Measurements from ENCODE around the gene NR6A1. TPM values are rescaled to one million over a fixed set of nuclear protein-coding genes. Genes with fewer than 3 reads are reported as not detected.

Gene NR6A1
- total and polyA plus RNA-seq, 12 donors = 0.29 to 2.0 (median 1.2) TPM

DNA sequence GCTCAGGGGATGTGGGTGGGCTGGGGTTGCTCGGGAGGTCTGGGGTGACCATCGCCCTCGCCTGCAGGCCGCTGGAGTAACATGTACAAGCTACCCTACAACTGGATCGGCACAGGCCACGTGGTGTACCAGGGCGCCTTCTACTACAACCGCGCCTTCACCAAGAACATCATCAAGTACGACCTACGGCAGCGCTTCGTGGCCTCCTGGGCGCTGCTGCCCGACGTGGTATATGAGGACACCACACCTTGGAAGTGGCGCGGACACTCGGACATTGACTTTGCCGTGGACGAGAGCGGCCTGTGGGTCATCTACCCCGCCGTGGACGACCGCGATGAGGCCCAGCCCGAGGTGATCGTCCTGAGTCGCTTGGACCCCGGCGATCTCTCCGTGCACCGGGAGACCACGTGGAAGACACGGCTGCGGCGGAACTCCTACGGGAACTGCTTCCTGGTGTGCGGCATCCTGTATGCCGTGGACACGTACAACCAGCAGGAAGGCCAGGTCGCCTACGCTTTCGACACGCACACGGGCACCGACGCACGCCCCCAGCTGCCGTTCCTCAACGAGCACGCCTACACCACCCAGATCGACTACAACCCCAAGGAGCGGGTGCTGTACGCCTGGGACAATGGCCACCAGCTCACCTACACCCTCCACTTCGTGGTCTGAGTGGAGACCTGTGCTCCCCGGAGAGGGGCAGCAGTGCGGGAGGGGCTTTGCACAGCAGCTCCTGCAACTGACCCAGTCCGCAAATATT, 38.8 kb upstream of the NR6A1 start:
- no peak for DNase-seq
- Histone ChIP-seq H3K36me3 (peaks cover 0 to 26% (median 0%) of the 10 kb centered on the region in 9 donors), H3K27ac (no peak overlapping the region), H3K4me1 (peaks cover 0 to 23% (median 4%) of the 10 kb centered on the region in 9 donors), H3K27me3 (no peaks in the 10 kb centered on the region), H3K9me3 (no peaks in the 10 kb centered on the region), H3K4me3 (no peak overlapping the region)
- ATAC-seq = no peak
- intact Hi-C loops (cut with DNase I) = no loop called here
- TF ChIP-seq, protein P1, sequence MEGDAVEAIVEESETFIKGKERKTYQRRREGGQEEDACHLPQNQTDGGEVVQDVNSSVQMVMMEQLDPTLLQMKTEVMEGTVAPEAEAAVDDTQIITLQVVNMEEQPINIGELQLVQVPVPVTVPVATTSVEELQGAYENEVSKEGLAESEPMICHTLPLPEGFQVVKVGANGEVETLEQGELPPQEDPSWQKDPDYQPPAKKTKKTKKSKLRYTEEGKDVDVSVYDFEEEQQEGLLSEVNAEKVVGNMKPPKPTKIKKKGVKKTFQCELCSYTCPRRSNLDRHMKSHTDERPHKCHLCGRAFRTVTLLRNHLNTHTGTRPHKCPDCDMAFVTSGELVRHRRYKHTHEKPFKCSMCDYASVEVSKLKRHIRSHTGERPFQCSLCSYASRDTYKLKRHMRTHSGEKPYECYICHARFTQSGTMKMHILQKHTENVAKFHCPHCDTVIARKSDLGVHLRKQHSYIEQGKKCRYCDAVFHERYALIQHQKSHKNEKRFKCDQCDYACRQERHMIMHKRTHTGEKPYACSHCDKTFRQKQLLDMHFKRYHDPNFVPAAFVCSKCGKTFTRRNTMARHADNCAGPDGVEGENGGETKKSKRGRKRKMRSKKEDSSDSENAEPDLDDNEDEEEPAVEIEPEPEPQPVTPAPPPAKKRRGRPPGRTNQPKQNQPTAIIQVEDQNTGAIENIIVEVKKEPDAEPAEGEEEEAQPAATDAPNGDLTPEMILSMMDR (IDR thresholded peaks at IDR 0.05) = no peak
- WGBS, 2 donors = 96% methylated on average over 60 of the region's 60 CpGs

DNA sequence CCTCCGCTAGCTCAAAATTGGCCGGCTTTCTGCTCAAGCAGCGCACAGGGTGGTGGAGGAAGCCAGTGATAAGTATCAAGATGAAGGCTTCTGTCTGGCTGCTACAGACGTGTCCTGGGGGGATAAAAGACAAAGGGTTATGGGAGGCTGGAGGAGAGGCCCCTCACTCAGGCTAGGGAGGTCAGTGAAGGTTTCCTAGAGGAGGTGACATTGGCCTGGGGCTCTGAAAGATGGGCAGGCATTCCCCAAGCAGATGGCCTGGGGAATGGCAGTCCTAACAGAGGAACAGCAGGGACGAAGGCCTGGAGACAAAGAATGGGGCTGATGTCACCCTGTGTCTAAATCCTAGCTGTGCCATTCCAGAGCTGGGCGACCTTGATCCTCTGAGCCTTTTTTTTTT, 38.1 kb upstream of the NR6A1 start:
- peaks cover 0 to 23% (median 4%) of the 10 kb centered on the region in 9 donors for H3K4me1 ChIP-seq
- ATAC-seq (no peak), DNase-seq (no peak)
- no peaks in the 10 kb centered on the region for H3K27me3 ChIP-seq
- no peaks in the 10 kb centered on the region for H3K9me3 ChIP-seq
- peaks cover 0 to 26% (median 0%) of the 10 kb centered on the region in 9 donors for H3K36me3 ChIP-seq
- no peak overlapping the region for H3K27ac ChIP-seq
- 89 to 94% methylated on average over 6 of the region's 6 CpGs for WGBS, 2 donors
- no peak overlapping the region for H3K4me3 ChIP-seq
- intact Hi-C loops (cut with DNase I) = no loop called here
- TF ChIP-seq, protein P1 (IDR thresholded peaks at IDR 0.05) = no peak

DNA sequence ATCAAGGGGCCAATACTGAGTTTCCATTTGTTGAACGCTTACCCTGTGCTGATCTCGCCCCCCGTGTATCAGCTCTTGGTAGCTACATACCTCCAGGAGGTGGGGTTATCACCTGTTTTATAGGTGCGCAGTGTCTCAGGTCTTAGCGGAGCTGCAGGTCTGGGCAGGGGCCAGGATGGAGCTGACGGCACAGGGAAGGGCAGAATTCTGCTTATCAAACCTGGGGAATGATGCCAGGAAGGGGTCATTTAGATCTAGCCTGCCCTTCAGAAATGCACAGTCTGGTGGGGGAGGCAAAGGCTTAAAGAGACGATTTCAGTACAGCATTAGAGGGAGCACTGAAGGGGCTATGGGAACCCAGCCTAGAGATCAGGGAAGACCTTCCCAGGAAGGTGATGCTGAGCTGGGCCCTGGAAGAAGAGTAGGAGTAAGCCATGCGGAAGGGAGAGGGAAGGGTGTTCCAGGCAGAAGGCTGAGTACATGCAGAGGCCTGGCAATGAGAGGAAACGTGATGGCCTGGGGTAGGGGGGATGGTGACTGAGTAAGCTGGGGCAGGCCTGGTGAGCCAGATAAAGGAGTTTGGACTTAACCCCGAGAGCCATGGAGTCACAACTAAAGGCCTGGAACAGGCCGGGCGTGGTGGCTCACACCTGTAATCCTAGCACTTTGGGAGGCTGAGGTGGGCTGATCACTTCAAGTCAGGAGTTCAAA, 37.3 kb upstream of the NR6A1 start:
- no peaks in the 10 kb centered on the region for H3K27me3 ChIP-seq

DNA sequence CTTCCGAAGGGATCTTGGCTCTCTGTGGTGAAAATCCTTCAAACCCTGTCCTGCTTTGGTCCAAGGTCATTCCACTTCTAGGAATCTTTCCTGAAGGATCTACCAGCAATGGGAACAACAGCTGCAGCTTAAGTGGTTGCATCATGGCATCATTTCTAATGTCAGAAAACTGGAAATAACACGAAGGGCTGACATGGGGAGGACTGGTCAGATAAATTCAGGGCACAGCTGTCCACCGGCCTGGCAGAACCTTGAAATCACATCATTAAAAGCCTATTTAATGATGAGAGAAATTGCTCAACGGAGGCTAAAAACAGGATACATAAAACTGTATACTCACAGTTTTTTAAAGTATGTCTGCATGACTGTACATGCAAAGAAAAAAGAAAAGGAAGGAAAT, 34.1 kb upstream of the NR6A1 start:
- Histone ChIP-seq H3K36me3 (peaks cover 0 to 20% (median 0%) of the 10 kb centered on the region in 9 donors), H3K27me3 (no peaks in the 10 kb centered on the region), H3K9me3 (no peaks in the 10 kb centered on the region), H3K27ac (no peak overlapping the region), H3K4me1 (peaks cover 4 to 21% (median 14%) of the 10 kb centered on the region in 9 donors), H3K4me3 (no peak overlapping the region)
- ATAC-seq (no peak), DNase-seq (no peak)
- WGBS, 2 donors = 64 to 73% methylated on average over 4 of the region's 4 CpGs
- TF ChIP-seq, protein P1 (IDR thresholded peaks at IDR 0.05) = no peak
- intact Hi-C loops (cut with DNase I) = no loop called here

More for the DNA sequence above, 37.3 kb upstream of the NR6A1 start:
- H3K27ac ChIP-seq = no peak overlapping the region
- DNase-seq (no peak), ATAC-seq (no peak)
- peaks cover 0 to 26% (median 0%) of the 10 kb centered on the region in 9 donors for H3K36me3 ChIP-seq
- H3K4me3 ChIP-seq = no peak overlapping the region
- intact Hi-C loops (cut with DNase I) = no loop called here
- no peaks in the 10 kb centered on the region for H3K9me3 ChIP-seq
- TF ChIP-seq, protein P1 (IDR thresholded peaks at IDR 0.05) = no peak
- H3K4me1 ChIP-seq = peaks cover 0 to 21% (median 4%) of the 10 kb centered on the region in 9 donors
- WGBS, 2 donors = 81 to 82% methylated on average over 12 of the region's 12 CpGs

All from heart right ventricle (tissue), 16 donors.